K562 (cell line): Measurements from ENCODE around the gene GMDS. TPM values are rescaled to one million over a fixed set of nuclear protein-coding genes. Genes with fewer than 3 reads are reported as not detected.

Experiments
- ATAC-seq: fragments of 200-7000 bp; cut with Tn5 transposase; 3 replicates; pipeline ENCODE4 v1.9.1; 2020; ENCODE audit warnings: moderate library complexity
- BruUV-seq: library from RNA; stranded (reverse); fragments of 400-500 nt; replicated peaks from 2 replicates; lab custom pipeline; 2021; lab: Mats Ljungman, UMichigan
- CTCF ChIA-PET: fragments of 300-600 bp; formaldehyde crosslinking; extraction: SDS; loops from one replicate; lab custom pipeline; 2021; ENCODE audit warnings: low intra/inter-chr PET ratio; lab: Yijun Ruan, JAX
- POLR2A ChIA-PET: fragments of 300-600, 350-650 bp; sonication (Branson Sonifier 250); formaldehyde crosslinking; extraction: SDS; loops from one replicate; lab custom pipeline; 2021; ENCODE audit warnings: antibody characterized with exemption, inconsistent platforms; lab: Yijun Ruan, JAX
- DNase-seq, 4 experiments: peaks; one replicate each; pipeline versions ENCODE4 v3.0.0 to v3.0.0-alpha.2; 2011 to 2018; ENCODE audit warnings: low spot score in 3 of 4, mixed read lengths in 3 of 4; ENCODE audit errors: extremely low read depth in 1 of 4
- FAIRE-seq: peaks from 2 replicates; lab custom pipeline; 2011; peaks lifted over from hg19 to GRCh38; lab: Jason Lieb, UNC
- H2AFZ ChIP-seq: 2 replicates; pipeline ENCODE4 v1.6.0; 2011; ENCODE audit warnings: low read depth, low read length, control low read depth, inconsistent platforms
- H3K27ac ChIP-seq: fragments of 200-600 bp; 3 replicates; pipeline ENCODE4 v1.8.0; 2011; ENCODE audit warnings: low read depth, mild to moderate bottlenecking, control low read depth, inconsistent platforms, low read length, moderate library complexity, mixed read lengths; ENCODE audit errors: extremely low read depth
- H3K27me3 ChIP-seq, 2 experiments: fragments of 300-600 bp in 1 of 2; 2 replicates in 1 of 2; 3 replicates in 1 of 2; pipeline versions ENCODE4 v1.6.0 to v1.8.0; 2011; ENCODE audit warnings: inconsistent platforms in 2 of 2, low read length in 2 of 2, mild to moderate bottlenecking in 1 of 2, mixed read lengths in 1 of 2, moderate library complexity in 1 of 2; ENCODE audit not compliant: control insufficient read depth in 2 of 2, insufficient read depth in 2 of 2
- H3K36me3 ChIP-seq: fragments of 300-600 bp; 3 replicates; pipeline ENCODE4 v1.8.0; 2011; ENCODE audit warnings: mild to moderate bottlenecking, low read length, inconsistent platforms; ENCODE audit not compliant: control insufficient read depth, insufficient read depth
- H3K4me1 ChIP-seq, 2 experiments: fragments of 200-600 bp in 1 of 2; replicated peaks in 1 of 2; 2 replicates in 1 of 2; 3 replicates in 1 of 2; pipeline versions ENCODE4 v1.5.1 to v1.8.0; 2011; ENCODE audit warnings: inconsistent platforms in 2 of 2, low read length in 2 of 2, mild to moderate bottlenecking in 1 of 2, mixed read lengths in 1 of 2, moderate library complexity in 1 of 2; ENCODE audit not compliant: control insufficient read depth in 2 of 2, insufficient read depth in 2 of 2
- H3K4me2 ChIP-seq: 2 replicates; pipeline ENCODE4 v1.6.1; 2011; ENCODE audit warnings: low read length, control low read depth, inconsistent platforms, mixed read lengths; ENCODE audit not compliant: insufficient read depth
- H3K4me3 ChIP-seq: fragments of 200-600 bp; sonication (generic), shearing (Covaris generic); 2 replicates; pipeline ENCODE4 v1.5.1; 2016; ENCODE audit warnings: control low read depth, inconsistent platforms
- H3K79me2 ChIP-seq: fragments of 200-600 bp; 3 replicates; pipeline ENCODE4 v1.8.0; 2011; ENCODE audit warnings: low read length, inconsistent platforms; ENCODE audit not compliant: control insufficient read depth, insufficient read depth
- H3K9ac ChIP-seq, 2 experiments: 2 replicates each; pipeline versions ENCODE4 v1.6.0 to v1.6.1; 2011; ENCODE audit warnings: low read depth in 2 of 2, low read length in 2 of 2, control low read depth in 1 of 2, inconsistent platforms in 1 of 2, mild to moderate bottlenecking in 1 of 2, mixed read lengths in 1 of 2; ENCODE audit not compliant: insufficient read depth in 1 of 2
- H3K9me1 ChIP-seq: one replicate; pipeline ENCODE4 v1.6.0; 2011; ENCODE audit warnings: inconsistent platforms, mild to moderate bottlenecking, low read length, moderate library complexity; ENCODE audit not compliant: control insufficient read depth, insufficient read depth
- H3K9me3 ChIP-seq: replicated peaks from 2 replicates; pipeline ENCODE4 v1.5.1; 2011; ENCODE audit warnings: low read depth, low read length, inconsistent platforms; ENCODE audit not compliant: control insufficient read depth, insufficient read depth
- H4K20me1 ChIP-seq: replicated peaks from 2 replicates; pipeline ENCODE4 v1.6.1; 2011; ENCODE audit warnings: low read length, inconsistent platforms, mixed read lengths; ENCODE audit not compliant: control insufficient read depth, insufficient read depth
- CREM ChIP-seq: IDR thresholded peaks from 2 replicates; pipeline ENCODE4 v1.6.1; 2014; ENCODE audit warnings: antibody characterized with exemption, low read depth
- FOXJ2 ChIP-seq: fragments of 200-800 bp; sonication (Bioruptor generic); IDR thresholded peaks from 2 replicates; pipeline ENCODE4 v1.6.1; 2016; ENCODE audit warnings: missing genetic modification characterization, missing compliant biosample characterization
- HDAC8 ChIP-seq: fragments of 450-650 bp; IDR thresholded peaks from 2 replicates; pipeline ENCODE4 v1.6.1; 2016; ENCODE audit warnings: mild to moderate bottlenecking, missing genetic modification characterization, moderate library complexity, missing compliant biosample characterization
- KAT8 ChIP-seq: fragments of 450-650 bp; IDR thresholded peaks from 2 replicates; pipeline ENCODE4 v1.6.1; 2016; ENCODE audit warnings: low read depth, mild to moderate bottlenecking
- NELFE ChIP-seq: IDR thresholded peaks from 2 replicates; pipeline ENCODE4 v1.6.1; 2011; ENCODE audit warnings: mild to moderate bottlenecking; ENCODE audit not compliant: insufficient read depth, insufficient read length
- NFATC3 ChIP-seq: fragments of 450-650 bp; IDR thresholded peaks from 2 replicates; pipeline ENCODE4 v1.6.1; 2017; ENCODE audit warnings: mild to moderate bottlenecking
- NR2C1 ChIP-seq, 2 experiments: fragments of 450-650 bp; IDR thresholded peaks; 2 replicates each; pipeline ENCODE4 v1.6.1; 2017; ENCODE audit warnings: mild to moderate bottlenecking in 2 of 2, antibody characterized with exemption in 1 of 2, inconsistent platforms in 1 of 2, missing compliant biosample characterization in 1 of 2, missing genetic modification characterization in 1 of 2
- RBM25 ChIP-seq: fragments of 200-400 bp; formaldehyde crosslinking; IDR thresholded peaks from 2 replicates; pipeline ENCODE4 v1.6.1; 2018; ENCODE audit warnings: low read length, low read depth, moderate library complexity; ENCODE audit not compliant: severe bottlenecking
- RBM34 ChIP-seq: fragments of 200-400 bp; formaldehyde crosslinking; IDR thresholded peaks from 2 replicates; pipeline ENCODE4 v1.6.1; 2018; ENCODE audit warnings: low read length, borderline replicate concordance; ENCODE audit not compliant: insufficient read depth
- SP2 ChIP-seq: IDR thresholded peaks from 2 replicates; pipeline ENCODE4 v1.6.1; 2011; ENCODE audit warnings: mild to moderate bottlenecking, low read depth, low read length, moderate library complexity; ENCODE audit not compliant: poor library complexity, severe bottlenecking; ENCODE audit errors: extremely low read depth
- ZNF143 ChIP-seq: sonication (generic); formaldehyde crosslinking; IDR thresholded peaks from 2 replicates; pipeline ENCODE4 v1.9.0; 2022; ENCODE audit warnings: mild to moderate bottlenecking, missing genetic modification reagents
- ZNF408 ChIP-seq: fragments of 250-450 bp; sonication (Bioruptor Pico); IDR thresholded peaks from 2 replicates; pipeline ENCODE4 v1.4.0; 2020; ENCODE audit warnings: low read depth, mild to moderate bottlenecking, moderate library complexity
- WGBS: fragments of 100-300 bp; shearing (Covaris generic); methylation state at CpG from one replicate; pipeline ENCODE4 v1.1.6; 2016; ENCODE audit warnings: low coverage, mixed read lengths; ENCODE audit not compliant: insufficient coverage; ENCODE audit errors: missing lambda C conversion rate; 5-methylcytosine and 5-hydroxymethylcytosine counted together
- in situ Hi-C: fragments of 300-500 bp; cut with MboI; formaldehyde crosslinking; loops from 4 replicates; pipeline ENCODE4 v1.15.0; 2018; ENCODE audit warnings: inconsistent platforms, mixed read lengths
- intact Hi-C: fragments of 100-400 bp; cut with micrococcal nuclease; formaldehyde crosslinking; loops from 2 replicates; pipeline ENCODE4 v1.14.2; 2022
- polyA plus RNA-seq, 8 experiments: library from polyadenylated mRNA; depleted of rRNA in 4 of 8; stranded (reverse) in 5 of 8; unstranded in 3 of 8; fragments of >200 nt; fragmentation: Nextera tagmentation in 2 of 8; fragmentation: Illumina TruSeq in 1 of 8; extraction: Ambion mirVana in 2 of 8; extraction: Trizol in 1 of 8; gene quantifications; 2 replicates each; pipeline versions ENCODE4 v1.2.1 to v1.2.3, GENCODE V29; 2011 to 2014; ENCODE audit warnings: inconsistent platforms in 1 of 8, missing spikeins in 1 of 8
- total RNA-seq, 7 experiments: library from RNA; depleted of rRNA in 6 of 7; stranded (reverse); fragments of >200 nt in 6 of 7; fragmentation: Illumina TruSeq in 2 of 7; extraction: Trizol in 2 of 7; gene quantifications; 2 replicates each; pipeline versions ENCODE4 v1.2.1 to v1.2.3, GENCODE V29; 2011 to 2021; ENCODE audit warnings: low replicate concordance in 1 of 7

GMDS gene
- total and polyA plus RNA-seq, 9 of the 15 experiments (the other 6 are each of a cell fraction or from before 2014, with no cell fraction given), result 0.48 to 31.8 (median 13.4) TPM

- no TSS peak for BruUV-seq
- CTCF ChIA-PET, result no interaction called here
- H3K4me3 ChIP-seq, result no peak overlapping the region
- POLR2A ChIA-PET, result no interaction called here
- peaks cover 0 to 19% of the 10 kb centered on the region in 2 experiments; a peak in 1 of 5 replicates for H3K4me1 ChIP-seq
- TF ChIP-seq NFATC3 (no peak), RBM34 (no peak), RBM25 (no peak), HDAC8 (tag) (no peak), CREM (no peak), NELFE (no peak), ZNF143 (CRISPR knock-in tag) (no peak), ZNF408 (CRISPR knock-in tag) (no peak), NR2C1 (IDR thresholded peaks at IDR 0.05) (no peak), NR2C1 (tag; IDR thresholded peaks at IDR 0.05) (no peak), KAT8 (no peak), FOXJ2 (tag) (no peak), SP2 (no peak)
- 4% methylated on average over 26 of the region's 26 CpGs for WGBS
- no peak overlapping the region for H2AFZ ChIP-seq
- in situ Hi-C loops (loop anchor here (10.0 kb wide), 2 partner anchors 579 to 849 kb away; no protein-coding TSS in a partner anchor), intact Hi-C loops (loop anchor here (2.0 kb wide), 1 partner anchor 591 kb away; no protein-coding TSS in a partner anchor)
- DNase-seq (no peak), ATAC-seq (no peak), FAIRE-seq (no peak)
- no peak overlapping the region for H3K9ac ChIP-seq
- H3K27ac ChIP-seq, result no peak overlapping the region
- no peak overlapping the region for H3K4me2 ChIP-seq
- H3K9me1 ChIP-seq, result no peaks in the 10 kb centered on the region
- peaks cover 15% of the 10 kb centered on the region for H4K20me1 ChIP-seq
- H3K9me3 ChIP-seq, result no peaks in the 10 kb centered on the region
- no peaks in the 10 kb centered on the region for H3K79me2 ChIP-seq
- H3K27me3 ChIP-seq, result peaks cover 54 to 74% of the 10 kb centered on the region in 2 experiments
- no peaks in the 10 kb centered on the region for H3K36me3 ChIP-seq
Measured at GRCh38 chr6:1605893-1606779, 639.3 kb downstream of the GMDS start.
